A673 (cell line): ENCODE data around the gene TMPRSS7. TPM values are rescaled to one million over a fixed set of nuclear protein-coding genes. Genes with fewer than 3 reads are reported as not detected.

Source experiments
- BruUV-seq: library from RNA; stranded (reverse); fragments of 400-500 nt; replicated peaks from 2 replicates; lab custom pipeline; 2021; lab: Mats Ljungman, UMichigan
- CTCF ChIA-PET: fragments of 300-600 bp; sonication (Branson Sonifier 250); formaldehyde crosslinking; loops from one replicate; lab custom pipeline; 2022; ENCODE audit warnings: antibody characterized with exemption; lab: Charles Lee
- POLR2A ChIA-PET: fragments of 300-600 bp; sonication (Branson Sonifier 250); formaldehyde crosslinking; loops from one replicate; lab custom pipeline; 2022; ENCODE audit warnings: antibody characterized with exemption; ENCODE audit not compliant: low non-redundant PET; lab: Charles Lee
- DNase-seq: peaks from one replicate; pipeline ENCODE4 v3.0.0-alpha.2; 2015; ENCODE audit warnings: low spot score
- H3K27ac ChIP-seq: fragments of 200-600 bp; sonication (generic); 2 replicates; pipeline ENCODE4 v1.5.1; 2016; ENCODE audit warnings: mixed run types, low read depth, mild to moderate bottlenecking, mixed read lengths, antibody characterized with exemption, low read length; ENCODE audit not compliant: poor library complexity, severe bottlenecking
- H3K27me3 ChIP-seq: fragments of 200-600 bp; sonication (generic); replicated peaks from 2 replicates; pipeline ENCODE4 v1.6.1; 2017; ENCODE audit warnings: mixed run types, low read depth, mild to moderate bottlenecking, mixed read lengths, antibody characterized with exemption, low read length; ENCODE audit not compliant: insufficient read depth, poor library complexity
- H3K36me3 ChIP-seq: fragments of 200-600 bp; sonication (generic); 2 replicates; pipeline ENCODE4 v1.6.1; 2016; ENCODE audit warnings: mixed run types, mild to moderate bottlenecking, mixed read lengths, antibody characterized with exemption, low read length; ENCODE audit not compliant: insufficient read depth, poor library complexity, severe bottlenecking
- H3K4me1 ChIP-seq: fragments of 200-600 bp; sonication (generic); 2 replicates; pipeline ENCODE4 v1.6.1; 2017; ENCODE audit warnings: mixed run types, mild to moderate bottlenecking, mixed read lengths, antibody characterized with exemption, low read length; ENCODE audit not compliant: insufficient read depth, poor library complexity, severe bottlenecking
- H3K4me3 ChIP-seq: fragments of 200-600 bp; sonication (generic); 2 replicates; pipeline ENCODE4 v1.5.1; 2016; ENCODE audit warnings: low read depth, mixed run types, mild to moderate bottlenecking, mixed read lengths, low read length; ENCODE audit not compliant: poor library complexity, severe bottlenecking
- H3K9me3 ChIP-seq: fragments of 200-600 bp; sonication (generic); 2 replicates; pipeline ENCODE4 v1.6.1; 2016; ENCODE audit warnings: mixed run types, low read depth, mild to moderate bottlenecking, mixed read lengths, antibody characterized with exemption, low read length; ENCODE audit not compliant: poor library complexity, severe bottlenecking
- EZH2 ChIP-seq: fragments of 200-600 bp; sonication (generic); IDR thresholded peaks from 2 replicates; pipeline ENCODE4 v1.6.1; 2017; ENCODE audit warnings: borderline replicate concordance, low read depth, mild to moderate bottlenecking, mixed read lengths, antibody characterized with exemption, low read length; ENCODE audit not compliant: poor library complexity, severe bottlenecking
- intact Hi-C: fragments of 100-400 bp; cut with micrococcal nuclease; formaldehyde crosslinking; loops from one replicate; pipeline ENCODE4 v1.10.0; 2022; ENCODE audit not compliant: unreplicated experiment
- total RNA-seq: library from RNA; stranded (reverse); gene quantifications from 2 replicates; pipeline ENCODE4 v1.2.3, GENCODE V29; 2021
- TF ChIP-seq, protein P1 (sequence below): fragments of 300-800, 200-600 bp; sonication (generic); conservative IDR thresholded peaks from 2 replicates; pipeline ENCODE4 v1.5.1; 2017; ENCODE audit warnings: low read depth, mild to moderate bottlenecking, antibody characterized with exemption, low read length, moderate library complexity, mixed read lengths

The TMPRSS7 gene
- total RNA-seq, 1 experiment from 2014 or later: not detected

DNA sequence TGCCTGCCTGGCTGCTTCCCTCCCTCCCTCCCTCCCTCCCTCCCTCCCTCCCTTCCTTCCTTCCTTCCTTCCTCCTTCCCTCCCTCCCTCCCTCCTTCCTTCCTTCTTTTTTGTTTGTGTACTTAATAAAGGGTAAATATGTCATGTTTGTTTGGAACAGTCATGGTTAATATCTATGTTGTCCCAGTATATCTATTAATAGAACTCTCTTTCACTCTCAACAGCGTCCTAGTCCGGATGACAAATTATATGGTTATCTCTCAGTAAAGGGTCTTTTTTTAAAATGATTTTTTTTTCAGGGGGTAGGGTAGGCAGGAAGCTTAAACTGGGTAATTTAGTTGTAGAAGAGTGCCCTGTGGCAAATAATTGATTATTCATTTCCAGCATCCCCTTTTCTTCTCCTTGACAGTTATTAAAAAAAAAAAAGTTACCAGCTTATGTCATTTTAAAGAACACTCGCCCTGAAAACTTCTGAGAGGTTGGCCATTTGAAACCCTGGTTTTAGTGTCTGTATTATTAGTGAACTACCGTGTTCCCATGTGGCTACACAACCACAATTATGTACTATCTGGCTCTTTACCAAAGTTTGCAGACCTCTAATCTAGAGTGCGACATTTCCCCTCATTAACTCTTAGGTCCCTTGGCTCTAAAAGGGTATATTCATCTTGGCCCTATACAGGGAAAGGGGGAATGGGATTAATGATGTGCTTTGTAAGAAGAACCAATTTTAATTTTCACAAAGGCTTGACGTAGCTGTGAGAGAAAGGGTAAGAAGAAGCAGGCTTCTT lies 22.1 kb upstream of the TMPRSS7 start:
- Histone ChIP-seq H3K4me1 (peaks cover 37% of the 10 kb centered on the region), H3K36me3 (no peaks in the 10 kb centered on the region), H3K9me3 (no peaks in the 10 kb centered on the region), H3K27ac (no peak overlapping the region), H3K4me3 (no peak overlapping the region), H3K27me3 (no peaks in the 10 kb centered on the region)
- DNase-seq: no peak
- intact Hi-C loops: loop anchor here (2.0 kb wide), 1 partner anchor 296 kb away; no protein-coding TSS in a partner anchor
- BruUV-seq: no TSS peak
- TF ChIP-seq EZH2: no peak
- TF ChIP-seq, protein P1, sequence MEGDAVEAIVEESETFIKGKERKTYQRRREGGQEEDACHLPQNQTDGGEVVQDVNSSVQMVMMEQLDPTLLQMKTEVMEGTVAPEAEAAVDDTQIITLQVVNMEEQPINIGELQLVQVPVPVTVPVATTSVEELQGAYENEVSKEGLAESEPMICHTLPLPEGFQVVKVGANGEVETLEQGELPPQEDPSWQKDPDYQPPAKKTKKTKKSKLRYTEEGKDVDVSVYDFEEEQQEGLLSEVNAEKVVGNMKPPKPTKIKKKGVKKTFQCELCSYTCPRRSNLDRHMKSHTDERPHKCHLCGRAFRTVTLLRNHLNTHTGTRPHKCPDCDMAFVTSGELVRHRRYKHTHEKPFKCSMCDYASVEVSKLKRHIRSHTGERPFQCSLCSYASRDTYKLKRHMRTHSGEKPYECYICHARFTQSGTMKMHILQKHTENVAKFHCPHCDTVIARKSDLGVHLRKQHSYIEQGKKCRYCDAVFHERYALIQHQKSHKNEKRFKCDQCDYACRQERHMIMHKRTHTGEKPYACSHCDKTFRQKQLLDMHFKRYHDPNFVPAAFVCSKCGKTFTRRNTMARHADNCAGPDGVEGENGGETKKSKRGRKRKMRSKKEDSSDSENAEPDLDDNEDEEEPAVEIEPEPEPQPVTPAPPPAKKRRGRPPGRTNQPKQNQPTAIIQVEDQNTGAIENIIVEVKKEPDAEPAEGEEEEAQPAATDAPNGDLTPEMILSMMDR: no peak
- ChIA-PET CTCF (interaction anchor here (0.6 to 3.5 kb wide), 9 partner anchors 23 to 345 kb away, joined by 3 to 24 read pairs (median 4); partner anchors contain the start of gene ABHD10), POLR2A (interaction anchor here (0.7 kb wide), 1 partner anchor 34 kb away, joined by 3 read pairs; no protein-coding TSS in a partner anchor)

DNA sequence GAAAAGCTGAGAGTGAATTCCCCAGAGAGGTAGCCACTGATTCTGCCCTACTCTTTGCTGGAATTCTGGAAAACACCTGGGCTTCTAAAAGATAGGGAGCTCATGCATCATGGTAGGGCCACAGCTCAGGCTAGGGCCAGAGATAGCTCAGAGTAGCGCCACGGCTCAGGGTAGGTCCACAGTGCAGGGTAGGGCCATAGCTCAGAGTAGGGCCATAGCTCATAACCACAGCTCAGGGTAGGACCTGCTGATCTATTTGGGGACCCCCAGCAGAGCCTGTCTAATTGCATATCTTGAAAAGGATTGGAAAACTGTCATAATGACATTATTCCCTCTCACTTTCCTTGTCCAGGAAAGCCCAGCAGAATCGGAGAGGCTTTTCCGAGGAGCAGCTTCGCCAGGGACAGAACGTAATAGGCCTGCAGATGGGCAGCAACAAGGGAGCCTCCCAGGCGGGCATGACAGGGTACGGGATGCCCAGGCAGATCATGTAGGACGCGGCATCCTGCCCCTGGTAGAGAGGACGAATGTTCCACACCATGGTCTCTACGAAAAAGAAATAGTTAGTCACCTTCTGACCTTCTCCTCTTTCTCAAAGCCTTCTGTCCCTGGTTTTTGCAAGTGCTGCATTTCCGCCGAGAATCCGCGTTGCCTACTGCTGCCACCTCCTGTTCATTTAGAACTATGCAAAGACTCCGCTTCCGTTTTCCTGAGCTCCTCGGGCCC lies 21.3 kb upstream of the TMPRSS7 start:
- peak; percentile 84 for DNase-seq
- CTCF ChIA-PET: interaction anchor here (0.6 to 3.5 kb wide), 17 partner anchors 11 to 346 kb away, joined by 3 to 24 read pairs (median 4); partner anchors contain the start of gene ABHD10
- peaks cover 29% of the 10 kb centered on the region for H3K4me1 ChIP-seq
- H3K9me3 ChIP-seq: no peaks in the 10 kb centered on the region
- no TSS peak for BruUV-seq
- no peak for TF ChIP-seq EZH2
- TF ChIP-seq, protein P1: peak; percentile 85
- no peak overlapping the region for H3K4me3 ChIP-seq
- POLR2A ChIA-PET: no interaction called here
- H3K36me3 ChIP-seq: no peaks in the 10 kb centered on the region
- intact Hi-C loops: loop anchor here (1.0 to 2.0 kb wide), 2 partner anchors 24 to 296 kb away; no protein-coding TSS in a partner anchor
- no peak overlapping the region for H3K27ac ChIP-seq
- no peaks in the 10 kb centered on the region for H3K27me3 ChIP-seq

DNA sequence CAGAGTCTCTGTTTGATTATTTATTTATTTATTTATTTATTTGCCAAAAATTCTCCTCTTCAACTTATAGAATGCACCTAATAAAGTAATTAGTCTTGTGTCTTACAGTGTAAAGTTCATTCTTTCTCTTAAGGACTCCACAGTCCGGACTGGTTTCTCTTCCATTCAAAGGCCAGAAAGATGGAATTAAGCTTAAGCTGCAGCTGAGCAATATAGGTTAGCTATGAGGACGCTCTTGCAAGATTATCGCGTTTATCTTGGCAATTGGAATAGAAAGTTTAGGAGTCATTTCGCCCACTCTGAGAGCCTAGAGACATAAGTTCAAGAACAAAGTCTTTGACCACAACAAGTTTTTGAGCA lies 20.8 kb upstream of the TMPRSS7 start:
- H3K36me3 ChIP-seq: no peaks in the 10 kb centered on the region
- H3K27ac ChIP-seq: no peak overlapping the region
- intact Hi-C loops: loop anchor here (1.0 to 2.0 kb wide), 2 partner anchors 24 to 297 kb away; no protein-coding TSS in a partner anchor
- no peaks in the 10 kb centered on the region for H3K9me3 ChIP-seq
- no peak for TF ChIP-seq EZH2
- TF ChIP-seq, protein P1: peak; percentile 14; the same call in 1 of the 2 replicates
- DNase-seq: no peak
- no peak overlapping the region for H3K4me3 ChIP-seq
- POLR2A ChIA-PET: no interaction called here
- H3K4me1 ChIP-seq: peaks cover 24% of the 10 kb centered on the region
- CTCF ChIA-PET: interaction anchor here (0.6 to 3.5 kb wide), 17 partner anchors 12 to 347 kb away, joined by 3 to 24 read pairs (median 4); partner anchors contain the start of gene ABHD10
- no TSS peak for BruUV-seq
- H3K27me3 ChIP-seq: no peaks in the 10 kb centered on the region
